Epidermal melanocyte (primary cell): ENCODE measurements around the gene CNGA3.
"Not testable (repeated sequence)": the region's sequence is repeated elsewhere in the genome, so short reads cannot be mapped to it uniquely, and the experiment has no call there.

Source experiments
- DNase-seq: peaks from one replicate; pipeline ENCODE4 v3.0.0; 2011; ENCODE audit warnings: low spot score; ENCODE audit not compliant: insufficient read length

The CNGA3 gene

GRCh38 chr2:98396745-98397355, 50.6 kb downstream of the CNGA3 start:
- no peak for DNase-seq

GRCh38 chr2:98399140-98399539, 52.9 kb downstream of the CNGA3 start:
- no peak for DNase-seq

GRCh38 chr2:98403878-98404277, 57.6 kb downstream of the CNGA3 start:
- no peak for DNase-seq

- DNase-seq: no peak
Measured at GRCh38 chr2:98404556-98405250, 58.4 kb downstream of the CNGA3 start.

GRCh38 chr2:98405301-98405700, 59.0 kb downstream of the CNGA3 start:
- no peak for DNase-seq

- no peak for DNase-seq
Measured at GRCh38 chr2:98408155-98408554, 61.9 kb downstream of the CNGA3 start.

- DNase-seq: peak; percentile 48
Measured at GRCh38 chr2:98412751-98413458, 66.6 kb downstream of the CNGA3 start.

- not testable (repeated sequence) for DNase-seq
Measured at GRCh38 chr2:98414246-98414645, 68.0 kb downstream of the CNGA3 start.

GRCh38 chr2:98415719-98416248, 69.5 kb downstream of the CNGA3 start:
- not testable (repeated sequence) for DNase-seq

- DNase-seq: no peak
Measured at GRCh38 chr2:98416383-98417159, 70.3 kb downstream of the CNGA3 start.

- DNase-seq: no peak
Measured at GRCh38 chr2:98419544-98419943, 73.3 kb downstream of the CNGA3 start.

- no peak for DNase-seq
Measured at GRCh38 chr2:98419977-98420725, 73.9 kb downstream of the CNGA3 start.

GRCh38 chr2:98422449-98422848, 76.2 kb downstream of the CNGA3 start:
- no peak for DNase-seq

- no peak for DNase-seq
Measured at GRCh38 chr2:98426771-98427170, 80.5 kb downstream of the CNGA3 start.

- DNase-seq: no peak
Measured at GRCh38 chr2:98432145-98432544, 85.9 kb downstream of the CNGA3 start.

GRCh38 chr2:98433363-98433964, 87.2 kb downstream of the CNGA3 start:
- no peak for DNase-seq

- DNase-seq: no peak
Measured at GRCh38 chr2:98434492-98434891, 88.2 kb downstream of the CNGA3 start.

- not testable (repeated sequence) for DNase-seq
Measured at GRCh38 chr2:98435670-98436069, 89.4 kb downstream of the CNGA3 start.

GRCh38 chr2:98436734-98437133, 90.5 kb downstream of the CNGA3 start:
- DNase-seq: no peak
